Coronary artery (tissue), 2 donors: ENCODE measurements around the gene LTC4S.

Experiments
- DNase-seq: peaks from one replicate; pipeline ENCODE4 v3.0.0-alpha.2; 2017; ENCODE audit warnings: low spot score
- H3K27ac ChIP-seq, 2 donors: fragments of 200-600 bp; sonication (generic); one replicate each; pipeline ENCODE4 v1.5.1; 2016 to 2019
- H3K4me3 ChIP-seq: fragments of 200-600 bp; sonication (generic); 2 replicates; pipeline ENCODE4 v1.5.1; 2016; ENCODE audit warnings: mild to moderate bottlenecking, moderate library complexity
- TF ChIP-seq, protein P1 (sequence below): fragments of 200-600 bp; sonication (generic); IDR thresholded peaks from one replicate; pipeline ENCODE4 v1.5.1; 2019; ENCODE audit warnings: antibody characterized with exemption

The LTC4S gene

DNA sequence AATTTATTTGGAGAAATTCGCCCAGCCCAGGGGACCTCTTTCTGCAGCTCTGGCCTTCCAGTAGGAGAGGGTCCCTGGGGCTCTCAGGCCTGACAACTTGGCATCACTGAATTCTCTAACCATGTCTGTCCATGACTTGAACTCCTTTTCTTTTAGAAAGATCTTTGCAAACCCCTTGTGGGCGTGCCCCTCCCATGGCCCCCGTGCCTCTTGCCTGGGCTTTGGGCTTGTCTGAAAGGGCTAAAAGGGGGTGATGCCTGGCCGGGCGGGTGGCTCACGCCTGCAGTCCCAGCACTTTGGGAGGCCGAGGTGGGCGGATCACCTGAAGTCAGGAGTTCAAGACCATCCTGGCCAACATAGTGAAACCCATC lies 23.7 kb downstream of the LTC4S start:
- Histone ChIP-seq H3K4me3 (peak overlapping the region; percentile 75), H3K27ac (peak overlapping the region; percentile 47 to 55)
- TF ChIP-seq, protein P1, sequence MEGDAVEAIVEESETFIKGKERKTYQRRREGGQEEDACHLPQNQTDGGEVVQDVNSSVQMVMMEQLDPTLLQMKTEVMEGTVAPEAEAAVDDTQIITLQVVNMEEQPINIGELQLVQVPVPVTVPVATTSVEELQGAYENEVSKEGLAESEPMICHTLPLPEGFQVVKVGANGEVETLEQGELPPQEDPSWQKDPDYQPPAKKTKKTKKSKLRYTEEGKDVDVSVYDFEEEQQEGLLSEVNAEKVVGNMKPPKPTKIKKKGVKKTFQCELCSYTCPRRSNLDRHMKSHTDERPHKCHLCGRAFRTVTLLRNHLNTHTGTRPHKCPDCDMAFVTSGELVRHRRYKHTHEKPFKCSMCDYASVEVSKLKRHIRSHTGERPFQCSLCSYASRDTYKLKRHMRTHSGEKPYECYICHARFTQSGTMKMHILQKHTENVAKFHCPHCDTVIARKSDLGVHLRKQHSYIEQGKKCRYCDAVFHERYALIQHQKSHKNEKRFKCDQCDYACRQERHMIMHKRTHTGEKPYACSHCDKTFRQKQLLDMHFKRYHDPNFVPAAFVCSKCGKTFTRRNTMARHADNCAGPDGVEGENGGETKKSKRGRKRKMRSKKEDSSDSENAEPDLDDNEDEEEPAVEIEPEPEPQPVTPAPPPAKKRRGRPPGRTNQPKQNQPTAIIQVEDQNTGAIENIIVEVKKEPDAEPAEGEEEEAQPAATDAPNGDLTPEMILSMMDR: no peak
- no peak for DNase-seq

DNA sequence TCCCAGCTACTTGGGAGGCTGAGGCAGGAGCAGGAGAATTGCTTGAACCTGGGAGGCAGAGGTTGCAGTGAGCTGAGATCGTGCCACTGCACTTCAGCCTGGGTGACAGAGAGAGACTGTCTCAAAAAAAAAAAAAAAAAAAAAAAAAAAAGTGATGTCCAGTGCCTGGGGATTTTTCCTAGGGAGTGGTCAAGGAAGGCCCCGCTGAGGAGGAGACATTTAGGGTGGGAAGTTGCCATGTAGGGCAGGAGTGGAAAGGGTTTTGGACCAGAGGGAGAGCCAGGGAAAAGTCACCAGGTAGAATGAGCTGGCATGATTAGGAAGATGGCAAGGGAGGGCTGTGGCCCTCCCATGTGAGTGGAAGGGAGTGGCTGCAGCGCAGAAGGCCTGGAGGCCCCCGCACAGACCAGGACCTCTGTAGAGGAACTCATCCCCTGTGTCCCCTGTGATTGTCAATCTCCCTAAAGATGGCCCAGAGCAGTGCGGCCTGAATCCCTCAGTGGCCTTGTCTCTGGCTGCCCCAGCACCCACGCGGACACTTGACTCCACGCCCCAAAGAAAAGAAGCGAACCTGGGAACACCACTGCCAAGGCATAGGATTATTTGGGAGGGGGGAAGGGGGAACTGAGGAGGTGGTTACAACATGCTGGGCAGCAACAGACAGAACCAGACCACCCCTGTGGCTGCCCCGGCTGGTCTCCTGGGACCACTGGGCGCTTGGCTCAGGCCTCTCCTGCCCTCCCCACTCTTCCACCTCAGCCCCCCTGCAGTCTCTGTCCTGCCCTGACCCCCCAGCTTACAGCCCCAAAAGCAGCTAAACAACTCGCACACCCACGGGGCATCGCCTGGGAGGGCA lies 24.3 kb downstream of the LTC4S start:
- Histone ChIP-seq H3K27ac (peak overlapping the region; percentile 100), H3K4me3 (peak overlapping the region; percentile 96)
- TF ChIP-seq, protein P1: no peak
- DNase-seq: no peak

DNA sequence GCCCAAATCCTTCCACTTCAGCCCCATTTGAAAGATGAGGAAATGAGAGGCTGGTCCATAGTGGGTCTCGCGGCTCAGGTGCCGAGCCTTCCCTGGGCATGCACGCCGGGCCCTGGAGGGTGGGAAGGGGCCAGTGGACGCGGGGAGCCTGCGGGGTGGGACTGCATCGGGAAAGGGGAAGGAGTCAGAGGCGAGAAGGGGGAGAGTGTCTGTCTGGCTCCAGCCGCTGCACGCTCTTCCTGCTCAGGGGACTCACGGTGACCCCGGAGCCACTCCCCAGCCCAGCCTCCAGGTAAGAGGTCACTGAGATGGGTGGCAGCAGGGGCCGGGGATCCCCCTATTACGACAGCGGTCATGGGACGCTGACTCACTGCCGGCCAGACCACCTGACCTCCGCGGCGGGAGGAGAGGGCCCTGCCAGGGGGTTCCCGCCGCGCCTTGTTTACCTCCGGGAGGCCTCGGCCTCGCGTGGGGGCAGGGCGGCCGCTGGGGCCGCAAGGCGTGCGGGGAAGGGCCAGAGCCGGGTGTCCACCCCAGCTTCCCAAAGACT lies 25.0 kb downstream of the LTC4S start:
- TF ChIP-seq, protein P1: no peak
- Histone ChIP-seq H3K4me3 (peak overlapping the region; percentile 96), H3K27ac (peak overlapping the region; percentile 100)
- peak; percentile 96 for DNase-seq

DNA sequence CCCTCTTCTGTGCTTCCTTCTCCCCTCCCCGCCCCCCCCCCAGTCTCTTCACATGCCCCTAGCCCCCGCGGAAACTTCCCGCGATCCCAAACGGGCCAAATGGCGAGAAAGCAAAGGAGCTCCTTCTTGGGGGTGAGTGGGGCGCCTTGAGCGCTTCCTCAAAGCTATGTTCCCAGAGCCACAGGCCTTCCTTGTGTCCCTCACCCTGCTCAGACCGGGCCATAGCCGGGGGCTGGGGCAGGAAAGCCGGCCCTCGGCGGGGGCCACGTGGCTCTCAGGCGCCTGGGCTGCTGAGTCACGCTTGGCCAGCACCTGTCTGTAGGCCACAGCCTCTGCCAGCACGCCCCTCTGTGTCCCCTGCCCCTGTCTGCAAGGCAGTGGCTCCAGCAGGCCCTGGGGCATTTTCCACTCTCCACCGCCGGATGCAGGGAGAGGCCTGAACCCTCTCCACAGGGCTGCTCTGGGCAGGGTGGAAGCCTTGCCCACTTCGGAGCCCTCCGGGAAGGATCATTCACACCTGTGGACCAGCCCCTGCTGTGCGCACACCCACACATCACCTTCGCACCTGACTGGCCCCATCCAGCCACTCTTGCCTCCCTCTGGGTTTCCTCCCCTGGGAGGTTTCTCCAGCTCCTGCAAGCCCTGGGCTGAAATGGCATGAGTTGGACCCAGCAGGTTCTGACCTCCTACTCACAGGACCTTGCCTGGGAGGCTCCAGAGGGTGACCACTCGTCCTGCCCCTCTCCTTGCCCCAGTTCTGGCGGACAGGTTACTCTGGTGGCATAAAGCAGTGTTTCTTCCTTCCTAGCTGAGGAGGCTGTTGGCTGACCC lies 25.7 kb downstream of the LTC4S start:
- TF ChIP-seq, protein P1: no peak

DNA sequence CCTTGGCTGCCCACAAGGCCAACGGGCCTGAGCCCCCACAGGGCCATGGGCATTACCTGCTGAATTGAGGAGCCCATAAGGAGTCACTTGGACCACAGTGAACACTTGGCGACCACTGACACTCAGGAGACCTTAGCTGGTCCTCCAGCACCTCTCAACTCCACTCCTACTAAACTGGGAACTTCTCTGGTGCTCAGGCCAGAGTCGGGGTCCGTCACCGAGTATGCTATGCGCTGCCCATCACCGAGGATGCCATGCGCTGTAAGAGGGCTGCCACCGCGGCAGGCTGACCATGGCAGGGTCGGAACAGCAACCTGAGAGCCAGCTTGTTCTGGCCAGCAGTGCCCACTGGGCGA lies 26.3 kb downstream of the LTC4S start:
- Histone ChIP-seq H3K27ac (peak overlapping the region; percentile 100), H3K4me3 (peak overlapping the region; percentile 96)
- DNase-seq: no peak
- TF ChIP-seq, protein P1: no peak

More for the DNA sequence above, 25.7 kb downstream of the LTC4S start:
- peak overlapping the region; percentile 96 for H3K4me3 ChIP-seq
- peak overlapping the region; percentile 100 for H3K27ac ChIP-seq
- DNase-seq: no peak

DNA sequence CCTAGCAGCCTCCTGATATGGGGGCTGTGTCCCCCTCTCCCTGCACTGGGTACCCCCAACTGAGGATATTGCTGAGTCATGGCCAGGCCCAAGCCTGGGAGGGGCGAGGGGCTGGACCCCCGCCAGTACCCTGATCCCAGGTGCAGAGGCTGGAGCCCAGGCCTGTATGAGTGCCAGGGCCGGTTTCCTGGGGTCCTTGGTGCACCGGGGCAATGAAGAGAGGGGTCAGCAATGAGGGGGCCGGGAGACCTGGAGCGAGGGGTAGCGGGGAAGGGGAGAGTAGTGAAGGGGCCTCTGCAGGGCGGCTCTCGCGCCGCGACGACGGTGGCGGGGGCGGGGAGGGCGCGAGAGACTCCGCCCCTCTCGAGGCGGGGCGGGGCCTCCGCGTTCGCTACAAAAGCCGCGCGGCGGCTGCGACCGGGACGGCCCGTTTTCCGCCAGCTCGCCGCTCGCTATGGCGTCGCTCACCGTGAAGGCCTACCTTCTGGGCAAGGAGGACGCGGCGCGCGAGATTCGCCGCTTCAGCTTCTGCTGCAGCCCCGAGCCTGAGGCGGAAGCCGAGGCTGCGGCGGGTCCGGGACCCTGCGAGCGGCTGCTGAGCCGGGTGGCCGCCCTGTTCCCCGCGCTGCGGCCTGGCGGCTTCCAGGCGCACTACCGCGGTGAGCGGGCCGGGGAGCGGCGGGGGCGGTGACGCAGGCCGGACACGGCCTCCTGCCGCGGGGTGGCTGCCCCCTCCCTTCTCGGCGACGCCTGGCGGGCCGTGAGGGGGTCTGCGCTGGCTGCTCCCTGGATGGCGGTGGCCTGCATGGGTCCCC lies 26.9 kb downstream of the LTC4S start, which contains the start of gene SQSTM1:
Gene SQSTM1, plus strand, starts transcription at position 423 of the 815 bp plus-strand sequence. Its CDS starts 32 bp downstream, at position 455.
- peak; percentile 89 for DNase-seq
- peak within 1 kb of the TSS; percentile 100 for H3K27ac ChIP-seq
- TF ChIP-seq, protein P1: no peak
- peak within 1 kb of the TSS; percentile 96 for H3K4me3 ChIP-seq
